Keratinocyte (primary cell): ENCODE results near the gene PIEZO1.

Experiments
- CTCF ChIP-seq, 3 experiments: IDR thresholded peaks in 1 of 3; conservative IDR thresholded peaks in 1 of 3; optimal IDR thresholded peaks in 1 of 3; 2 replicates in 2 of 3; 3 replicates in 1 of 3; pipeline versions ENCODE3 to v1.5.1; 2011; ENCODE audit warnings: low read length in 3 of 3, mild to moderate bottlenecking in 3 of 3, moderate library complexity in 2 of 3, control low read depth in 1 of 3, inconsistent platforms in 1 of 3; ENCODE audit not compliant: insufficient read depth in 2 of 3; ENCODE audit errors: extremely low read depth in 1 of 3
- EZH2 ChIP-seq: IDR thresholded peaks from one replicate; pipeline ENCODE4 v1.6.1; 2012; ENCODE audit warnings: inconsistent platforms, mild to moderate bottlenecking, low read length, moderate library complexity

- no peak for TF ChIP-seq CTCF (optimal IDR thresholded peaks at IDR 0.05 in 1 of 3, IDR thresholded peaks at IDR 0.05 in 1 of 3, conservative IDR thresholded peaks at IDR 0.05 in 1 of 3; ENCODE audit: extremely low read depth in 1 of 3, insufficient read depth in 2 of 3, low read length in 3 of 3)
- no peak for TF ChIP-seq EZH2
These were observed 36.7 kb downstream of the PIEZO1 start for GRCh38 chr16:88748364-88748763.
